ENCODE measurements around the gene CPLX1.
"Not testable (repeated sequence)": the region's sequence is repeated elsewhere in the genome, so short reads cannot be mapped to it uniquely, and the experiment has no call there.

CPLX1 gene

DNA sequence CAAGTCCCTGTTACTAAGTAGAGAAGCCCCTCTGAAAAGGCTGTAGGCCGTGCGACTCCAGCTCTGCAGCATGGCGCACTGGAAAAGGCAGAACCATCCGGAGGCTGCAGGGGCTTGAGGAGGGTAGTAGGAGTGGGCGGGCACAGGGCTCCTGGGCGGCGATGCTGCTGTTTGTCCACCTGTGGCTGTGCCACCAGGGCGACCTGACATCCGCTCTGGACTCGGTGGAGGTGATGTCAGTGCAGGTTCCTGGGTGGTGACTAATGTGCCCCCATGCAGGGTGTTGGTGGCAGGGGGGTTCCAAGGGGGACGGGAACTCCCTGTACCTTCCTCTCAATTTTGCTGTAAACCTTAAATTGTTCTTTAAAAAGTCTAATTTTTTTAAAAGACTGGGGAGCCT, 62.0 kb downstream of the CPLX1 start:
- FAIRE-seq, result no peak
- DNase-seq (ENCODE audit: insufficient read length, low spot score), result no peak

DNA sequence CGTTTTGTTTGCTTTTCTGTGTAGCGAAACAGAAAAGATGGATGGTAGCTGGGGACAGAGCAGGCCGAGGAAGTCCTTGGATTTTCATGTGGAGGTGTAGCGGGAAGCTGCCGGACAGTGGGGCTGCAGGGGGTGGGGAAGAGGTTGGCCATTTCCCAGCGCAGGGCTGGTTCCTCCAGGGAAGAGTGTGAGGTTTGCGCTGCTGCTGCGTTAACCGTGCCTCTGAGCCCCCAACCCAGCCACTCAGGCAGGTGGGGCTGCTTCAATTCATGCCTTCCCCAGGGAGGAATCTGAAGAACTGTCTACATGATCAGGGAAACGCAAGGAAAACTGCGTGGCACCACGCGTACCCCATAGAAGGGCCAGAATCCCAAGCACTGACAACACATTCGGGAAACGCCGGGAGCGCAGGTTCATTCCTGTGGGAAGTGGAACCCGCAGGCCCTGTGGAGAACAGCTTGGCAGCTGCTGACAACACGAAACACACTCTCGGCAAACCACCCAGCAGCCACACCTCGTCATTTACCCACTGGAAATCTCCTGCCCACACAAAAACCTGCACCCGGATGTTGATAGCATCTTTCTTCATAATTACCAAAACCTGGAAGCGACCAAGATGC, 62.6 kb downstream of the CPLX1 start:
- DNase-seq (ENCODE audit: insufficient read length, low spot score) (no peak), FAIRE-seq (no peak)

DNA sequence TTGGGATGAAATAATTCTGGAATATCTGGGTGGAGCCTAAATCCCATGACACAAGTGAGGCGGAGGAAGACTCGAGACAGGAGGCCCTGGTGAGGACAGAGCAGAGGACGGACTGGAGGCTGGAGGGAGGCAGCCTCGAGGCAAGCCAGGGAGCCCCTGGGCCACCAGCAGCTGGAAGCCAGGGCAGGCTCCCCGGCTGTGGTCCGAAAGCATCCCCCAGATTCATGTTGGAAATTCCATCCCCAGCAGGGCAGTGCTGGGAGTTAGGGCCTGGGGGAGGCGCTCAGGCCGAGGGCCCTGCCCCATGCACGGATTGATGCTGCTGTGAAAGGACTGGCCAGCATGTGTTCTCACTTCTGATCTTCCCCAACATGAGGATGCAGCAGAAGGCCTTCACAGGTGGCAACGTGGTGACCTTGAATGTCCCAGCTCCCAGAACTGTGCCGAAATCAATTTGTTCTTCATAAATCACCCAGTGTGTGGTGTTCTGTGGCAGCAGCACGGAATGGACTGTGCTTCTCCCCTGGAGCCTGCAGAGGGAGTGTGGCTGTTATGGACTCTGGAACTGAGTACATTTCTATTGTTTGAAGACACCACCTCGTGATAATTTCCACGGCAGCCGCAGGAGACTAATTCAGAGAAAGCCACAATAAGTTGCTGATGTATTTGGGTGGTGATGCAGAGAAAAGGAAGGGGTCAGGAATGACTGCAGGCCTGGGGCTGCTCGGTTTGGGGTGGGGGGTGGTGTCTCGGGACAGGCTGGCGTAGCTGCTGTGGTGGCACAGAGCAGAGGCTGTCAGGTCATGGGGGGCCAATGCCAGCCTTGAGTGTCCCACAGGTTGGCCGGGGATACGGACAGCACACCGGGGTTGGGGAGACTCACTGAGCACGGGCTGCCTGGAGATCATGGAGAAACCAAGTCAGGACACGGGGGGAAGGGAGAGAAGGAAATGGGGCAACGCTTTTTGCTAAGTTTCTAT, 63.4 kb downstream of the CPLX1 start:
- FAIRE-seq (peak; percentile 28), DNase-seq (ENCODE audit: insufficient read length, low spot score) (no peak)

DNA sequence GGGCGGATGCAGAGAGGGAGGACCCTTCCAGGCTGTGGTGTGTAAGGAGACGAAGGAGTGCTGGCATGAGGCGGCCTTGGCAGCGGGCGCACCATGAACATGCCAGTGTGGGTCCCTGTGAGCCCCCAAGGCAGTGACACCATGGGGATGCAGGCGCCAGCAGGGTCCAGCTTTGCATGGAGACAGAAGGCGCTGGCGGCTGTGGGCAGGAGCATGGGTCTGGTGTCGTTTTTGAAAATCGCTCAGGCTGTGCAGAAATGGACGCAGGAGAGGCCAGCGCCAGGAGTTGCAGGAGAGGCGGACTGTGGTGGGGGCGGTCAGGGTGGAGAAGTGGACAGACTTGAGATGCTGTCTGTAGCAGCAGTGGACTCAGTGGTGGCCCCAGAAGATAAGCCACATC, 64.2 kb downstream of the CPLX1 start:
- no peak for FAIRE-seq
- no peak for DNase-seq (ENCODE audit: insufficient read length, low spot score)

DNA sequence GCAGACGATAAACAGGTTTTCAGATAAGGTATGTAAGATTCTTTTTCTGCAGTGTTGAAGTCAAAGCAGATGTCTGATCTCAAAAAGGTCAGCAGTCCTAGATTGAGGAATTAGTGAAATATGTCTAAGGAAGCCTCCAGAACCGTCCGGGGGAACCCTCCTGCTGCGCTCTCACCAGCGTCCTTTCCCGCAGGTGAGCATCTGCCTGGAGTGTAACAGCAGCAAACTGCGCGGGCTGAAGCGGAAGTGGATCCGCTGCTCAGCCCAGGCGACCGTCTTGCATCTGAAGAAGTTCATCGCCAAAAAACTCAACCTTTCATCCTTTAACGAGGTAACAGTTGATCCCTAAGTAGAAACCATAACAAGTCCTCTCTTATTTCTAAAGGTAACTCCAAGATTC, 64.8 kb downstream of the CPLX1 start:
- DNase-seq (ENCODE audit: insufficient read length, low spot score) (no peak), FAIRE-seq (no peak)

DNA sequence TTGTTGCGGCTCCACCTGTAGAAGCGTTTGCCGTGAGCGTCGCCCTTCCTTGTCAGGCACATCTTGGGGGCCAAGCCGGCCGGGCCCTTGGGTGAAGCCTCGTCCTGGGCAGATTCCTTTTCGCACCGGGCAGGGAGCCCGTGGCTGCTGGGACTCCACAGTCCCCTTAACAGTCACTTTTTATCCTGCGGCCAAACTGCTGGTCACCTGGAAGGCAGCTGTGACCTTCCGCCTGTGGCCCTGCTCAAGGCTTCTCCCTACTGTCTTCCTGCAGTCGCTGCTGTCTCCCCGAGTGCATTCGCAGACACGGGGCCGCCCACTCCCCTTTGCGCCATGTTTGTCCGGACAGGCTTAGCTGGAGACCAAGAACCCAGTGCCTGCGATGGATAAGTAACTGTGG, 65.3 kb downstream of the CPLX1 start:
- DNase-seq (ENCODE audit: insufficient read length, low spot score) (no peak), FAIRE-seq (no peak)

DNA sequence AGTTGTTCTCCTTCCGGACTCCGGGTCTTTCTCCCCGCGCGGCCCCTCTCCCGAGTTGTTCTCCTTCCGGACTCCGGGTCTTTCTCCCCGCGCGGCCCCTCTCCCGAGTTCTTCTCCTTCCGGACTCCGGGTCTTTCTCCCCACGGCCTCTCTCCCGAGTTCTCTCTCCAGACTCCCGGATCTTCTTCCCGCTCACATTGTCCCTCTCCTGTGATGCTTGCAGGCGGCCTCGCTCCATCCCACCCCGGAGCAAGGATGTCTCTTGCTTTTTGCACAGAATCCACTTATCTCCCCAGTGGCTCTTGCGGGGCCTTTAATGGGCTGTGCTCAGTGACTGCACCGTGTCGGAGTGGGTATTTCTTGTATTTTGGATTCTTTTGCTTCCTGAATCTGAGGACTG, 66.1 kb downstream of the CPLX1 start:
- not testable (repeated sequence) for FAIRE-seq; DNase-seq (ENCODE audit: insufficient read length, low spot score)

DNA sequence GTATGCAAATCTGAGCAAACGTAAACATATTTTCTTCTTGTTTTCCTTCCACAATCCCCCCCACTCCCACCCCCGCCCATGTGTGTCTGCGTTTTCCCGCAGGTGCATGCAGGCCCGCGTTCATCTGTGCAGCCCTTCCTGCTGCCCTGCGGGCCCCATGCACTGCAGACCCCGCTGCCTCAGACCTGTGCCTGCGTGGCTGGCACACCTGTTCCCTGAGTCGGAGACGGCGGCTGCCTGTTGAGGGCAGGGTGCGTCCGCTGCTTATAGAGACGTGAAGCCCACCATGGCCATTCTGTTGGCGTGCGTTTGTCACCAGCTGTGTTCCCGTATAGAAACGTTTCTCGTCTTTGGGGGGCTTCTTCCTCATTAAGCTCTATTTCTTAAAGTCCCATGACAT, 68.8 kb downstream of the CPLX1 start:
- DNase-seq (ENCODE audit: insufficient read length, low spot score), result no peak
- FAIRE-seq, result no peak

DNA sequence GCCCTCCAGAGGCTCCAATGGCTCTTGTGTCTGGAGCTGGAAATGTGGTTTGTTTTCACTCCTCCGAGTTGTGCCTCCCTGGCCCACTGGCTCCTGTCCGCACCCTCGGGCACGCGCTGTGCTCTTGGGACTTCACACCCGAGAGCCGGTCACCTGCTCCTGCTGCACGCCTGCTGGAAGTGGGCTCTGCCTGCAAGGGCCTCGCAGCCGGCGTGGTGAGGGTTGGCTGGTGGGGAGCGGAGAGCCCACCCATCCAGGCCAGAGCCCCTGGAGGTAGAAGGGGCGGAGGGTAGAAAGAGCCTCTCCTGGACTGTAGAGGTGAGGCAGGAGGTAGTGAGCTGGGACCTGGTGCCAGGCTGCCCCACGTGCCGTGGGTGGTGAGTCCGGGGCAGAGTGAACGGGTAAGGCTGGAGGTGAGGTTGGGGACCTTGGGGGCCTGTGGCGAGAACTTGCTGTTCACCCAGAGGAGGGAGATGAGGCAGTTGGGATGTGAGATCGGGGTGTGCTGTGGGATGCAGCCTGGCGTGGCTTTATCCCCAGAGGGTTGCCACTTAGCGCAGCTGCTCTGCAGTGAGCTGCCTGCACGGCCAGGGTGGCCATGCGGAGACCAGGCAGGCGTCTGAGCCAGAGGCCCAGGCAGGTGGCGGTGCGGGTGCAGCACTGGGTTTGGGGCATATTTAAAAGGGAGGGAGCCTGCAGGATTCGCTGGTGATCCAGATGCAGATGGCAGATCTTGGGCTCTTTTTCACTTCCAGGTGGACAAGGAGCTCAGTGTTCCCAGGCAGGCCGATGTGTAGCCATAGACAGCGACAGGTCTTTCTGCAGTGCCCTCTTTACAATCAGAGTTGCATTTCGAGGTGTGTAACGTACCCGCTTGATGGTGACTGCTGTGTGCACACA, 71.5 kb downstream of the CPLX1 start:
- no peak for DNase-seq (ENCODE audit: insufficient read length, low spot score)
- FAIRE-seq, result no peak

DNA sequence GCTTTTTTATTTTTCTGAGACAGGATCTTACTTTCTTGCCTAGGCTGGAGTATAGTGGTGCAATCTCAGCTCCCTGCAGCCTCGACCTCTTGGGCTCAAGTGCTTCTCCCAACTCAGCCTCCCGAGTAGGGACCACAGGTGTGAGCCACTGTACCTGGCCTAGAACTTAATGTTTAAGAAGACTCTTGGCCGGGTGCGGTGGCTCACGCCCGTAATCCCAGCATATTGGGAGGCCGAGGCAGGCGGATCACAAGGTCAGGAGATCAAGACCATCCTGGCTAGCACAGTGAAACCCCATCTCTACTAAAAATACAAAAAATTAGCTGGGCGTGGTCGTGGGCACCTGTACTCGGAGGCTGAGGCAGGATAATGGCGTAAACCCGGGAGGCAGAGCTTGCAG, 72.7 kb downstream of the CPLX1 start:
- FAIRE-seq; DNase-seq (ENCODE audit: insufficient read length, low spot score): not testable (repeated sequence)

DNA sequence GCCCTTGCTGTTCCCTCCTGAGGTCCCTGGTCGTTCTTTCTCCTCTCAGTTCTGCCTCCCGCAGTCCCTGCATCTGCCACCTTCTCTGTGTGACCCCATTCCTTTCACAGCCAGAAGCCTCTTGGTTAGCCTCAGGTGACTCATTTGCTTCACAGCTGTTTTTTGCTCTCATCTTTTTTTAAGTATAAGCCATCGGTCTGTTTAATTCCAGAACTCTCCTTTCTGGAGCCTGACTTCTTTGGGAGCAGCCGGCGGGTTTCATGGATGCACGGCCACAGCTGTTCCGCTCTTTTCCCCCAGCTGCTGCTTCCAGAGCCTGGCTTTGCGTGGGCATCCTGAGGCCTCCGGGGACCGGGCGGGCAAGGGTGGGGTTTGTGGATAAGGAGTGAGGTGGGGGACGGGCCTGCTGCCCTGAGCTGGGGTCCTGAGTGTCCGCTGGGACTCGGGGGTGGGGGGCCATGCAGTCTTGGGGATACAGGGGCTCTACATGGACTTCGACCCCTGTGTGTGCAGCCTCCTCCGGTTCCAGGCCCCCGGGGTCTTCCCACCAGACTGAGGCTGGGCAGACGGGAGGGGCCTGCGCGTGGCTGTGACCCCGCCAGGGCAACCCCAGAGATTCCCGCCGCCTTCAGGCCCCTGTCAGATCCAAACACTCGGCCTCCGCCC, 73.6 kb downstream of the CPLX1 start:
- no peak for FAIRE-seq

DNA sequence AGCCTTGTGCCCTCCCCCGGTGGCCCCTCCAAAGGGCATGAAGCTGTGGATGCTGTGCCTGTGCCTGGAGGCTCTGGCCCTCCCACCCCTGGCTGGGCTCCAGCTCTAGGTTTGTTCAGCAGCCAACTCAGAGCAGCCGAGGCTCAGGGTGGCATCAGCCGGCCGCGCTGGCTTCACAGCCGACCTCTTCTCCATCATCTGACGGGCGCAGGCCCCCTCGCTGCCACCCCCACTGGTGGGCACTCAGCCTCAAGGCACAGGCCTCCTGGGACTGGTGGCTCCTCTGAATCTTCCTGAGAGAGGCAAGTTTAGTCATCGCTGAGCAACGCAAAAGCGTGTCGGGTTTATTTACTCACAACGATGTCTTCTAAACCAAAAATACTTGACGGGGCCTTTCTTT, 74.3 kb downstream of the CPLX1 start:
- DNase-seq (ENCODE audit: insufficient read length, low spot score), result no peak
- no peak for FAIRE-seq

More for the DNA sequence above, 73.6 kb downstream of the CPLX1 start:
- no peak for DNase-seq (ENCODE audit: insufficient read length, low spot score)

DNA sequence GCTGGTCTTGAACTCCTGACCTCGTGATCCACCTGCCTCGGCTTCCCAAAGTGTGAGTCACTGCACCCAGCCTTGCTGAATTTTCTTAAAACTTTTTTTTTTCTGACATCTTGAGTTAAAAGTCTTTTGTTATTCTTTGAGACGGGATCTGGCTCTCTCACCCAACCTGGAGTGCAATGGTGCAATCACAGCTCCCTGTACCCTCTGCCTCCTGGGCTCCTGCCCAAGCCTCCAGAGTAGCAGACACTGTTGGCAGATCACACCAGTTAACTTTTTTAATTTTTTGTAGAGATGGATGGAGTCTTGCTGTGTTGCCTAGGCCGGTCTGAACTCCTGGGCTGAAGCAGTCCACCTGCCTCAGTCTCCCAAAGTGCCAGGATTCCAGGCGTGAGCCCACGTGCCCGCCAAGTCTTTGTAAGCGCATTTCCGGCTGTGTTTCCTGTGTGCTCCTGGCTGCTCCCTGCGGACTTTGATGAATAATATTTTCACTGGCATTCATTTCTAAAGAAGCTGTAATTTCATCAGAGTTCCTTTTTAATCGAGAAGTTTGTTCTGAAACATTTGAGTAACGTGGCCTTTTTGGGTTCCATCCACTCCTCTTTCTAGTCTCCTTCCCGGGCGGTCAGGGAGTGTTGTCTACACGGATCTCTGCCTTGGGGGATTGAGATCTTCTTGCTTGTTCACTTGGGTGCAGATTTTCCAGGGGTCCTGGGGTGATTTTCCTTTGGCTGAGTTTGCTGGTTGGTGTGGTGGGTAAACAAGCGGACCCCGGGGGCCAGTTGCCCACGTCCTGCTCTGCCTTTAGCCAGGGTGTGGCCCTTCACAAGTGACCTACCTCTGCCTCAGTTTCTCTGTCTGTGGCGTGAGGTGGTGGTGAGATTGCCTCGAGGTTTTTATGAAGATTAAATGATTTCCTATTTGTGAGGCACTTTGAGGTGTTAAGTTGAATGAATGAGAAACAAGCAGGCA, 75.9 kb downstream of the CPLX1 start:
- DNase-seq (ENCODE audit: insufficient read length, low spot score) (no peak), FAIRE-seq (no peak)

DNA sequence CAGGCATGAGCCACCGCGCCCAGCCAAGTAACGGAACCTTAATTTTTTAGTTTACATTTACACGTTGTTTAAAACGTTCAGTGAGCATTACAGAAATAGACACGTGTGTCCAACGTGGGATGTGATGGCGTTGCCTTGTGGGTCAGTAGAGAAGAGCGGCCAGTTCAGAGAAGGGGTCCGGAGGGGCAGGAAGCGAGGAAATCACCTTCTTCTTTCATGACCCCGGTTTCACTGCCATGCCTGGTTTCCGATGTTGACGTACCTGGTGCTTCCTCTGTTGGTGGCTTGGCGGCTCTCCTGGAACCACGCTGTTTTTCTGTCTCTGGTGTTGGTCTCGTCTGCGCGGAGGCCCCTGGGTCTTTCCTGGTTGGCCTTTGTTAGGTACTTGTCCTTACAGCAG, 77.5 kb downstream of the CPLX1 start:
- no peak for DNase-seq (ENCODE audit: insufficient read length, low spot score)
- no peak for FAIRE-seq

DNA sequence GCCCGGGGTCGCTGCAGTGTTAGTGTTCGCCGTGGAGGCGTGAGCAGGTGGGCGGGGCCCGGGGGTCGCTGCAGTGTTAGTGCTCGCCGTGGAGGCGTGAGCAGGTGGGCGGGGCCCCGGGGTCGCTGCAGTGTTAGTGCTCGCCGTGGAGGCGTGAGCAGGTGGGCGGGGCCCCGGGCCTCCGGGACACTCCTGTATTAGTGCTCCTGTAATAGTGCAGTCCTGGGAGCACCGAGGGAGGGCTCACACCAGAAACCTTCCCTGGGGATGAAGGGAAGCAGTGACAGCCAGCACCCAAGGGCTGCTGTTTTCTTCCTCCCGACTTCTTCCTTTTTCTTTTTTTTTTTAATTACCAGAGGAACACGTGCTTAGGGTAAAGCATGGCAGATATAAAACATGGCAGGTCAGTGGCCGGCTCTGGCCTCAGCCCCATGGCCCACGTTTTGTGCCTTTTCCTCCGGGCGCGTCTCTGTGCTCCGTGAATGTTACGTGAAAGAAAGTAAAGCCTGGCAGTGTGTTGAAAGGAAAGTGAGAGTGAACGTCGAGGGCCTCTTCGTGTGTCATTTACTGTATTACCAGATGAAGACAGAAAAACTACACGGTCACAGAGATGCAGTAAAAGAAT, 78.3 kb downstream of the CPLX1 start:
- FAIRE-seq (no peak), DNase-seq (ENCODE audit: insufficient read length, low spot score) (no peak)

DNA sequence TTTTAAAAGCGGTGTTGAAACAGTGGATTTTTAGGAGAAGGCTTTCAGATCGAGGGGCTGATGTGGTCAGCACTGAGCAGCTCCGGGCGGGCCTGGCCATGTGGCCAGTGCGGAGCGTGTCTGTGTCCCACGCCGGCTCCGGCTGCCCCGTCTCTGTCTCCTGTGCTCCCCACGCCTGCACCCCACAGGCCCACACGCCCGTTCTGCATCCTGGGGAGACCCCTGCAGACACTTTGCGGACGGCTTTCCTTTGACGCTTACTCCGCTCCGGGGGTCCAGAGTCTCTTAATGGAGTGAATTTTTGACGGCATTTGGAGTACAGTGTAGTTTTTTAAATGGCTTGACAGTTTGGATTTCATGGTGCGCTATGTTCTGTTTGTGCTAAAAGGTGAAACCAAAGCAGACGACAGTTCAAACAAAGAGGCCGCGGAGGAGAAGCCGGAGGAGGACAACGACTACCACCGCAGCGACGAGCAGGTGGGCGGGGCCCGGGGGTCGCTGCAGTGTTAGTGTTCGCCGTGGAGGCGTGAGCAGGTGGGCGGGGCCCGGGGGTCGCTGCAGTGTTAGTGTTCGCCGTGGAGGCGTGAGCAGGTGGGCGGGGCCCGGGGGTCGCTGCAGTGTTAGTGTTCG, 81.6 kb downstream of the CPLX1 start:
- FAIRE-seq, result no peak
- DNase-seq (ENCODE audit: insufficient read length, low spot score), result no peak

DNA sequence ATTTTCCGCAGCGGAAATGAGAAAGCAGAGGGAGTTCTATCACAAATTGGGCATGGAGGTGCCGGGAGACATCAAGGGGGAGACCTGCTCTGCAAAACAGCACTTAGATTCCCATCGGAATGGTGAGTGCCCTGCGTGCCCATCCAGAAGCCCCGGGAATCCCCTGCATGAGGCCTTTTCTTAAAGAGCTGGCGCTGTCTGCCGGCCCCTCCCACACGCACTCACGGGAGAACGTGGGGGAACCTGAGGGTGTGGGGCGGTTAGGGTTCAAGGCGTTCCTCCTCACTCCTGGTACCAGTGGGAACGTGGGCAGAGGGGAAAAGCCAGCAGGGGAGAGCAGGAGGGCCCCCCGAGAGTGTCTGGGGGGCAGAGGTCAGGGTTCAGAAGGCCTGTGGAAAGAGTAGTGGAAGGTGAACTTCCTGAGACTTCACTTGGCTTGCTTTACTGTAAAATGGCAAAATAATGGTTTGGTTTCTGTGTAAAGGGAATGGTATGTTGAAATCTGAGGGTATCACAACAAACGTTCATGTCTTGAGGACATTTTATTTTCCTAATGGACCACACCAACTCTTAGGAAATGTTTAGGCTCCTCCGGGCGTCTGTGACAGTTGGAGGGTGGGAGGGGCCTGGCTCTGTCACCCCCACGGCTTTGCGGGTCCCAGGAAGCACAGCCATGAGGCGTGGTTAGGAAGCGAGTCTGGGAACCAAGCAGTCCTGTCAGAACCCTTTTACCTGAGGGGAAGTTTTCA, 82.3 kb downstream of the CPLX1 start:
- FAIRE-seq (no peak), DNase-seq (ENCODE audit: insufficient read length, low spot score) (no peak)
